Spleen (tissue), 11 donors: ENCODE measurements around the gene GABBR2. TPM values are rescaled to one million over a fixed set of nuclear protein-coding genes. Genes with fewer than 3 reads are reported as not detected.

ENCODE experiments used
- DNase-seq: peaks from one replicate; pipeline ENCODE4 v3.0.0-alpha.2; 2020
- H3K27ac ChIP-seq, 8 donors: fragments of 200-600 bp; sonication (generic) in 7 of 8; 1 replicate in 4 of 8; 2 replicates in 4 of 8; pipeline versions ENCODE4 v1.5.0 to v1.8.0; 2016 to 2021; ENCODE audit warnings: inconsistent platforms in 4 of 8, mild to moderate bottlenecking in 4 of 8, moderate library complexity in 1 of 8
- H3K27me3 ChIP-seq, 7 donors: fragments of 200-600 bp; sonication (generic) in 6 of 7; replicated peaks in 1 of 7; 1 replicate in 4 of 7; 2 replicates in 3 of 7; pipeline versions ENCODE4 v1.5.0 to v1.8.0; 2016 to 2021; ENCODE audit warnings: inconsistent platforms in 3 of 7, mild to moderate bottlenecking in 1 of 7
- H3K36me3 ChIP-seq, 6 donors: fragments of 200-600 bp; sonication (generic) in 5 of 6; 1 replicate in 4 of 6; 2 replicates in 2 of 6; pipeline versions ENCODE4 v1.5.0 to v1.8.0; 2016 to 2021; ENCODE audit warnings: inconsistent platforms in 2 of 6
- H3K4me1 ChIP-seq, 6 donors: fragments of 200-600 bp; sonication (generic) in 5 of 6; 1 replicate in 3 of 6; 2 replicates in 3 of 6; pipeline versions ENCODE4 v1.5.0 to v1.8.0; 2016 to 2021; ENCODE audit warnings: inconsistent platforms in 3 of 6
- H3K4me3 ChIP-seq, 8 donors: fragments of 200-600 bp; sonication (generic) in 7 of 8; 1 replicate in 4 of 8; 2 replicates in 4 of 8; pipeline versions ENCODE4 v1.5.0 to v1.8.0; 2016 to 2021; ENCODE audit warnings: inconsistent platforms in 4 of 8, mild to moderate bottlenecking in 4 of 8, moderate library complexity in 2 of 8
- H3K9me3 ChIP-seq, 8 donors: fragments of 200-600 bp; sonication (generic) in 7 of 8; 1 replicate in 4 of 8; 2 replicates in 4 of 8; pipeline versions ENCODE4 v1.5.0 to v1.8.0; 2016 to 2021; ENCODE audit warnings: inconsistent platforms in 4 of 8
- CTCF ChIP-seq, 11 experiments: fragments of 200-600 bp in 7 of 11; fragments of 450-650 bp in 4 of 11; sonication (generic) in 4 of 11; IDR thresholded peaks in 8 of 11; conservative IDR thresholded peaks in 3 of 11; 1 replicate in 7 of 11; 2 replicates in 4 of 11; pipeline versions ENCODE4 v1.4.0 to v1.8.0; 2016 to 2021; ENCODE audit warnings: antibody characterized with exemption in 11 of 11, inconsistent platforms in 4 of 11, mild to moderate bottlenecking in 1 of 11
- POLR2A ChIP-seq, 3 donors: fragments of 450-650 bp; IDR thresholded peaks; one replicate each; pipeline ENCODE4 v1.5.1; 2017; ENCODE audit warnings: antibody characterized with exemption in 3 of 3, mild to moderate bottlenecking in 1 of 3
- POLR2AphosphoS5 ChIP-seq, 3 donors: sonication (generic); formaldehyde crosslinking; IDR thresholded peaks; one replicate each; pipeline ENCODE4 v1.5.1; 2017; ENCODE audit warnings: antibody characterized with exemption in 3 of 3
- WGBS, 5 donors: extraction: QIAGEN DNeasy Blood & Tissue Kit in 3 of 5; methylation state at CpG; one replicate each; pipeline versions ENCODE4 v1.1.5 to v1.1.7; 2013 to 2018; 5-methylcytosine and 5-hydroxymethylcytosine counted together
- intact Hi-C: fragments of 100-400 bp; cut with DNase I; formaldehyde crosslinking; loops from one replicate; pipeline ENCODE4 v1.15.0; 2023; ENCODE audit warnings: low total_unique reads
- polyA plus RNA-seq, 3 donors: library from polyadenylated mRNA; stranded (reverse); fragments of 200-250 nt; gene quantifications; one replicate each; pipeline ENCODE4 v1.2.1, GENCODE V29; 2013
- total RNA-seq, 7 donors: library from RNA; depleted of rRNA in 3 of 7; stranded (reverse); fragments of >200 nt in 3 of 7; fragmentation: NEBNext Ultra II Directional in 4 of 7; extraction: Animal tissue kit (Norgen Biotek cat#: 25700) in 4 of 7; gene quantifications; one replicate each; pipeline versions ENCODE4 v1.1.0 to v1.2.1, GENCODE V29; 2016 to 2021
- donor health status: healthy with polysubstance abuse.
- donor health status: DM: no; HTN: no; CAD: no; lungs with moderate emphysema.
- donor health status: DM: no; HTN: no; CAD: no.
- donor health status: Bipolar disorder and iron deficiency.
- donor health status: healthy.
- donor health status: DM: no; HTN: no; CAD: no.
- donor health status: DM: yes; HTN: yes; CAD: no.

GABBR2 gene
- total and polyA plus RNA-seq, 10 donors: 0.03 to 0.32 (median 0.07) TPM; not detected in 7

DNA sequence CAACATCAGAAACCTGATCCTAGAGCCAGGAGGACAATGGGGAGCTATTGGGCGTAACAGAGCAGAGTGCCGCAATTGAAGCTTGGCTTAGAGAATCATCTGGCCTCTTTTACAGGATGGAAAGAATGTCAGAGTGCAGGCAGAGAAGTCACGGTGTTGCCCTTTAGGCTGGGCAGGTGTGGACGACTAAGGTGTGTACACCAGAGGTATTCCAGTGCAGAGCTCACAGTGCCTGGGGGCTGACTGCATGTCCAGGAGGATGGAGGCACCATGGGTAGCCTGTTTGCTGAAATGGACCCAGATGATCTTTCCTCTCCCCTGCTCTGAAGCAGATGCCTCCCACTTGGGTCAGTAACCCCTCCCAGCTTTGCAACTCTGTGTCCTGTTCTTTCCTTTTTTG lies 404.4 kb downstream of the GABBR2 start:
- Histone ChIP-seq H3K4me1 (no peaks in the 10 kb centered on the region), H3K4me3 (no peak overlapping the region), H3K9me3 (no peaks in the 10 kb centered on the region), H3K36me3 (no peaks in the 10 kb centered on the region), H3K27me3 (no peaks in the 10 kb centered on the region), H3K27ac (no peak overlapping the region)
- TF ChIP-seq POLR2A (IDR thresholded peaks at IDR 0.05) (no peak), POLR2AphosphoS5 (IDR thresholded peaks at IDR 0.05) (no peak), CTCF (IDR thresholded peaks at IDR 0.05 in 8 of 11, conservative IDR thresholded peaks at IDR 0.05 in 3 of 11) (no peak)
- DNase-seq: no peak
- 88 to 96% (median 89%) methylated on average over 4 of the region's 4 CpGs for WGBS, 5 donors
- intact Hi-C loops: no loop called here

DNA sequence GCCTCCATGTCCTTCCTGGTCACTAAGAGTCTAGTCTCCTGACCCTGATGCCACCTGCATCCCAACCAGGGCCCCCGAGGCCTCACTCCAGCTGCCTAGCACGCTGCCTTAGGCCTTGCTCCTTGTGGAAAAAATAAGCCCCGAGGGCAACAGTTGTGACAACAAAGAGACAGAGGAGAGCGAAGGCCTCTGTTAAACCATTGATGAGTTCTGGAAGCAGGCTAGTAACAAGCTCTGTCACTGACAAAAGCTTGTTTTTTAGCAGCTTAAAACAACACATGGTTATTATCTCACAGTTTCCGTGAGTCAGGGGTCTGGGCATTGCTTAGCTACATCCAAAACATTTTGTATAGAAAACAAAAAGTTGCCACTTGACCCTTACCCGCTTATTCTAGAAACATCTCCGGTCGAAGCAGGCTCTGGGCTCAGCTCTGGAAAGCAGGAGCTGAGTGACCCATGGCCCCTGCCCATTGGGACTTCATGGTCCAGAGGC lies 405.1 kb downstream of the GABBR2 start:
- DNase-seq: no peak
- no peak for TF ChIP-seq CTCF (IDR thresholded peaks at IDR 0.05 in 8 of 11, conservative IDR thresholded peaks at IDR 0.05 in 3 of 11)
- no peak for TF ChIP-seq POLR2A (IDR thresholded peaks at IDR 0.05)
- Histone ChIP-seq H3K4me3 (no peak overlapping the region), H3K9me3 (no peaks in the 10 kb centered on the region), H3K27ac (no peak overlapping the region), H3K27me3 (no peaks in the 10 kb centered on the region), H3K36me3 (no peaks in the 10 kb centered on the region), H3K4me1 (no peaks in the 10 kb centered on the region)
- intact Hi-C loops: no loop called here
- WGBS, 5 donors: 81 to 91% (median 86%) methylated on average over 8 of the region's 8 CpGs

DNA sequence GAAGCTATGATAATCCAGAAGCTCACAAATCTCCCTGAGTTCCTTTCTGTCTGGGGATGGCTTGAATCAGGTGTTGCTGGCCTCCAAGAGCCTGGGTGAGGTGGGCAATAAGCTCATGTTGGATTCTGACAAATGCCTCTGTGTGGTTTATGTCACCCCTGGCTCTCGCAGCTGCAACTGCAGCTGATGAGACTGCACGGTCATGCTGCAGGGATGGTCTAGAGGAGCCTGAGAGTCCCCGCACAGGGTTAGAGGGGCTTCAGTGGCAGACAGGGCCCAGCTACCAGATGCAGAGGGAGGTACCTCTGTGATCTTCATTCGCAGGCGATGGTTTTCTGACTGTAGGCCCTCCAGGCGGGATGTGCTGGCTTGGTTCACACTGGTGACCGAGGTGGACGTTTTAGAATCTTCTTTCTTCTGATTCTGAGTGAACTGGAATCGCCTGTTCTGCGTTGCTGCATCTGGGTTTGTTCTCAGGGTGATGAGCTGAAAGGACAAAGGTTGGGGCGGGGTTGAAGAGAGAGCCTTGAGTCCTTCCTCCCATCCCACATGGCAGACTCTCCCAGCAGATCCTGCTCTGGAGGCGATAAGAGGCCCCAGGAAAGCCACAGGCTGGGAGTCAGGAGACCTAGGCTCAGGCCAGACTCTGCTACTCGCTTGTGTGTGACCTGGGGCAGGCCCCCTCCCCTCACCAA lies 405.6 kb downstream of the GABBR2 start:
- 87 to 92% (median 87%) methylated on average over 11 to 13 of the region's 13 CpGs for WGBS, 5 donors
- no peak overlapping the region for H3K4me3 ChIP-seq
- no peaks in the 10 kb centered on the region for H3K36me3 ChIP-seq
- H3K4me1 ChIP-seq: no peaks in the 10 kb centered on the region
- TF ChIP-seq POLR2AphosphoS5 (IDR thresholded peaks at IDR 0.05) (no peak), POLR2A (IDR thresholded peaks at IDR 0.05) (no peak), CTCF (IDR thresholded peaks at IDR 0.05 in 8 of 11, conservative IDR thresholded peaks at IDR 0.05 in 3 of 11) (no peak)
- no peaks in the 10 kb centered on the region for H3K27me3 ChIP-seq
- H3K9me3 ChIP-seq: no peaks in the 10 kb centered on the region
- H3K27ac ChIP-seq: no peak overlapping the region
- intact Hi-C loops: no loop called here
- DNase-seq: no peak

DNA sequence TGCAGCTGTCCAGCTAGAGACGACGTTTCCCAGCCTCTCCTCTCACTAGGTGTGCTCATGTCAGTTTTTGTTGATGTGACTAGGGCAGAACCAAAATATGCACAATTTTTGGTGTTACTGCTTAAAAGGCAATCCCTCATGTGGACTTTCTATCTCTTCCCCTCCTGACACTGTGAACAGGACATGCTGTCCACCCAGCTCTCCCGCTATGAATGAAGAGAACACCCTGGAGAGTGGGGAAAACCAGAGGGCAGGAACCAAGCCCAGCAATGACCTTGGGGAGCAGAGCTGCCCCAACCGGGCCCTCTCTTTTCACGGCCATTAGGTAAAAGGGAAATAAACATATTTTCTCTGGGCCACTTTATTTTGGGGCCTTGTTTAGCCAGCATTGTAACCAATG lies 406.6 kb downstream of the GABBR2 start:
- TF ChIP-seq POLR2A (IDR thresholded peaks at IDR 0.05) (no peak), POLR2AphosphoS5 (IDR thresholded peaks at IDR 0.05) (no peak), CTCF (IDR thresholded peaks at IDR 0.05 in 8 of 11, conservative IDR thresholded peaks at IDR 0.05 in 3 of 11) (no peak)
- H3K36me3 ChIP-seq: no peaks in the 10 kb centered on the region
- DNase-seq: no peak
- no peak overlapping the region for H3K27ac ChIP-seq
- no peaks in the 10 kb centered on the region for H3K9me3 ChIP-seq
- no peak overlapping the region for H3K4me3 ChIP-seq
- H3K4me1 ChIP-seq: no peaks in the 10 kb centered on the region
- WGBS, 5 donors: 71 to 84% (median 72%) methylated on average over 5 of the region's 5 CpGs
- intact Hi-C loops: no loop called here
- no peaks in the 10 kb centered on the region for H3K27me3 ChIP-seq
